Measurements from ENCODE around the gene DNAJB2.
A peak's percentile ranks its signal among the peaks of the same experiment; 100 is the strongest.

DNAJB2 gene

DNA sequence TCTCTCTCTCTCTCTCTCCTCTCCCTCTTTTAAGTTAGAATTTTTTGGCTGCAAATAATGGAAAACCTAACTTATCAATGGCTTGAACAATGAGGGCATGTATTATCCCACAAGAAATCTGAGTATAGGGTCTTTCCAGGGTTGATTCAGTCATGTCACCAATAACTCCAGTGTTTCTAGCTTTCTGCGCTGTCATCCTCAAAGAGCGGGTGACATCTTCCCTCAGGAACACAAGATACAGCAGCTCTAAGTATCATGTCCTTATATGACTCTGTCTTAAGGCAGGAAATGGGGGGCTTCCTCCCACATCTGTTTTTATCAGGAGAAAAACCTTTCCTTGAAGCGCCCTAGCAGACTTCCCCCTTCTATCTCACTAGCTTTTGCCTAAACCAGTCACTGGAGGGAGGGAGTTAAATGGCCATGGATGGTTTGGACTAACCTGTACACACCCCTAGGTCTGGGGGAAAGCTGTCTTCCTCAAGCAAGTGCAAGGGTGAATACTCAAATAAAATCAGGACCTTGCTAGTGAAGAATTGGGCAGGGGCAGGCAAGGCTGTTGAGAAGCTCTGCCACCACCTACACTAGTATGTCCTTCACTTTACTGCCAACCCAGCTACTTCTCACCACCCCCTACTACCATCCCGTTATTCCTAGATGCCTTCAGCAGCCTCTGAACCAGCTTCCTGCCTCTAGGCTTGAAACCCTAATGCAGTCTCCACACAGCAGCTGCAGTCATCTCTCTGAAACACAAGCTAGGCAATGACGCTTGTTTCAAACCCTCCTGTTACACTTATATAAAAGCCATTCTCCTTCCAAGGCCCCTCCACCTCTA is 17.9 kb upstream of the DNAJB2 start:
- DNase-seq: no peak

DNA sequence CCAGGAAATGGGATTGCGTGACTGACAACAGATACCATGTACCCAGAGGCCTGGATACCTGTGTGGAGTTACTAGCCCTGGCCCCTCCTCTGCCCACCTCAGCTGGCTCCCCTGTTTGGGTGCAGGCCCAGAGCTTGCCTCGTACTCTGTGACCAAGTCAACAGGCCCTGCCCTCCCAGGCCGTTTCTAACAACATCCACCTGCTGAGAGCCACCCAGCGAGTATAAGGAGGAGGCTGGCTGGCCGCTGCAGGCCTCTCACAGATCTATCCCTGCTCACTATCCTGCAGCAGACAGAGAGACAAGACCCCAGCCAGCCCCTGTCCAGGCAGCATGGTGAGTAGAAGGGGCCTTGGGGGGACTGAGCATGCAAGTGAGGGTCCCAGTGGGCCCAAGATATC is 12.9 kb upstream of the DNAJB2 start:
- no peak for DNase-seq

DNA sequence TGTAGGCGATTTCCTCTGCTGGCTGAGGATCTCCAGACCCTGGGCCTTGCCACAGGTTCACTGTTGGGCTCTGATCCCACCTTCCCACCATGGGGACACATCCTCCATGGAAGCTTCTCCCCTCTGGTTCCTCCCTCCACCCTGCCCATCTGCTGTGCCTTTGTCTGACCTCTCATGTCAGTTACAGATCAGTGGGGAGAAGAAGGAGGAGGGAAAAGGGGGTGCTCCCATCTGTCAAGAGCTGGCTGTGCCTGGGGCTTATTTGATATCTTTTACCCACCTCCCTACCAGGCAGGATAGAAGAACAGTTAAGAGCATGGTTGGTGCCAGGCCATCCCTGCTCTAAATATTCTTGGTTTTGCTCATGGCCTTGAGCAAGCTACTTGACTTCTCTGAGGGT is 12.3 kb upstream of the DNAJB2 start:
- DNase-seq: no peak

GRCh38 chr2:219268294-219268693 is 10.9 kb upstream of the DNAJB2 start:
- DNase-seq: no peak

DNA sequence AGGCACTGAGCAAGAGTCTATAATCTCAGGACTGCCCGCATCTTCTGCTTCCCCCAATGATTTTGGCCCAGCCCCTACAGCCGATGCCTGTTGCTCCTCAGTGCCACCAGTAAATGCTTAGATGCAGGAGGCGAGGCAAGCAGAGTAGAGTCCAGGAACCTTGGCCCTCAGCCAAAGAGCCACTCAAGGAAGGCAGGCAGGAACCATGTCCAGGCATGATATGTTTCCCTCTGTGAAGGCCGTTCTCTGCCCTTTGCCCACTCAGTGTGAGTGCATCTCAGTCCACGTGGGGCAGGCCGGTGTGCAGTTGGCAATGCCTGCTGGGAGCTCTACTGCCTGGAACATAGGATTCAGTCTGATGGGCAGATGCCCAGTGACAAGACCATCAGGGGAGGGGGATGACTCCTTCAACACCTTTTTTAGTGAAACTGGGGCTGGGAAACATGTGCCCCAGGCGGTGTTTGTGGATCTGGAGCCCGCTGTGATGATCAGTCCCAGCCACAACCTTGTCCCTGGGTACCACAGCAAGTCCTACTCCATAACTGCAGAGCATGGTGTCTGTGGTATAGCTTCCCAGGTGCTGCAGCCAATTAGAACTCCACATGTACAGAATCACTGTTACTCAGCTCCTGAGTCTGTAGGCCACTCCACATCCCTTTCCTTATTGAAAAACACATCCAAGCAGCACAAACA is 9.7 kb upstream of the DNAJB2 start:
- DNase-seq: no peak

DNA sequence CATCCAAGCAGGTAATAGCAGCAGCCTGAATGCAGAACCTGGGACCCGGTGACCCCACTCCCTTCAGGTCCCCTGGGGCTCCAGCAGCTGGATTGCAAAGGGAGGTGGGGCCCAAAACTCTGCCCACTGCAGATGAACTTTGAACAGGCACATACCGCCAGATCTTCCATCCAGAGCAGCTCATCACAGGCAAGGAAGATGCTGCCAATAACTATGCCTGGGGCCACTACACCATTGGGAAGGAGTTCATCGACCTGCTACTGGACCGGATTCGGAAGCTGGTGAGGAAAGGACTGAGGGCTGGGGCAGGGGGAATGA is 9.2 kb upstream of the DNAJB2 start:
- no peak for DNase-seq

GRCh38 chr2:219271021-219271420 is 8.1 kb upstream of the DNAJB2 start:
- no peak for DNase-seq

DNA sequence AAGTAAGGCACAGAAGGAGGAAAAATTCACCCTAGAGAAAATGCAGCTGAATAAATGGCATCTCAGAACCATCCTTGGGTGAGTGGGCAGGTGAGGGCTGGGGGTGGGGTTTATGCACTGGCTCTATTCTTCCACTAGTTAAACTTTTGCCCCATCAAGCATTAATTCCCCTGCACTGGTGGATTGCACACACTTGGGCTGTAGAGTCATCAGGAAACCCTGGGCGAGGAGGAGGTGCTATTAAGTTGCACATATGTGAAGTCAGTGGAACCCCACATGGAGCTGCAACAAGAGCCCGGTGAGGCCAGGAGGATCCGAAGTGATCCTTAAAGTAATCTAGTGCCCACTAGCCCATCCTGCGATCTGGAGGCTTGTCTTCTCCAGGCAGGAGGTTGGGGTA is 6.8 kb upstream of the DNAJB2 start:
- DNase-seq: no peak

DNA sequence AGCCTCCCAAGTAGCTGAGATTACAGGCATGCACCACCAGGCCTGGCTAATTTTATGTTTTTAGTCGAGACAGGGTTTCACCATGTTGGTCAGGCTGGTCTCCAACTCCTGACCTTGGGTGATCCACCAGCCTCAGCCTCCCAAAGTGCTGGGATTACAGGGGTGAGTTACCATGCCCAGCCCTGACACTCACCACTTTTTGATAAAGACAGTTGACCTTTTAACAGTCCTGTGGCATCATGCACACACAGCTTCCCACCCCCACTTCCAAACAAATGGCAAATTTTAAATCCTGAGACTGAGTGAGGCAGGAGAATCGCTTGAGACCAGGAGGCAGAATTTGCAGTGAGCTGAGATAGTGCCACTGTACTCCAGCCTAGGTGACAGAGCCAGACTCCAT is 6.2 kb upstream of the DNAJB2 start:
- no peak for DNase-seq

DNA sequence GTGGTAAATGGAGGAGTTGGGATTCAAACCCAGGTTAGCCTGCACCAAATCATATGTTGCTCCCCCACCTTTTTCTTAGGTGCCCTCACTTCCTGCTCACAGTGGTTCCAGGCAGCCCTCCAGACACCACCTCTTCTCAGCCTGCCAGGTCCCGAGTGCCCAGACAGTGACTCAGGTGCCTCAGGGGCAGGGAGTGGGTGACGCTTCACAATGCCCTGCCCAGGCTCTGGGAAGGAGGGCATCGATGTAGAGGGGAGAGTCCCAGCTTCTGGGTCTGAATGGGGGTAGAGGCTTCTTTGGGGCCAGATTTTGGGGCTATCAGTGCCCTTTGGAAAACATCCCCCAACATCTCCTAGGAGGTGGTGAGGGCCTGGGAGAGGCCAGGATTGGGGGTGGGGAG is 5.2 kb upstream of the DNAJB2 start:
- no peak for DNase-seq

DNA sequence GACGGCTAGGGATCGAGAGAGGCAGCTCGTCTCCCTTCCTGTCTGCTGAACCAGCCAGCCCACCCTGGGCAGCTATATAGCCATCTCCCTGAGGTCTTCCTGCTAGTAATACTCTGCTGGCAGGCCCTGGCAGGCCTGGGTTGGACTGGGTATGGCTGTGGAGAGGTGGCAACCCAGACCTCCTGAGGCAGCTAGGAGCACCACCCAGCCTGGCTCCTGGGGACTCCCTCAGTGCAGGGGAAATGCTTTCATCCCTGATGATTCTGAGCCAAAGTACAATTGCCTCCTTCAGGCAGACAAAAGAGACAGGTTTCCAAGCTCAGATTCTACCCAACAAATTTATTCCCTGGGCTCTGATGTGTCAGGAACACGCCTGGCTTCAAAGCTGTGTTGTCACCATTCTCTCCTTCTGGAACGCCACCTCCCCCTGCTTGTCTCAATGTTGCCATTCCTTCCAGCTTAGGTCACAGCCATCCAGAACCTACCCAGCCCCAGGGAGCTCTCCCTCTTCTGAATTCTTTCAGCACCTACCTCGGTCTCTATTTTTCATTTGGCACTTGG is 4.7 kb upstream of the DNAJB2 start:
- DNase-seq: no peak

DNA sequence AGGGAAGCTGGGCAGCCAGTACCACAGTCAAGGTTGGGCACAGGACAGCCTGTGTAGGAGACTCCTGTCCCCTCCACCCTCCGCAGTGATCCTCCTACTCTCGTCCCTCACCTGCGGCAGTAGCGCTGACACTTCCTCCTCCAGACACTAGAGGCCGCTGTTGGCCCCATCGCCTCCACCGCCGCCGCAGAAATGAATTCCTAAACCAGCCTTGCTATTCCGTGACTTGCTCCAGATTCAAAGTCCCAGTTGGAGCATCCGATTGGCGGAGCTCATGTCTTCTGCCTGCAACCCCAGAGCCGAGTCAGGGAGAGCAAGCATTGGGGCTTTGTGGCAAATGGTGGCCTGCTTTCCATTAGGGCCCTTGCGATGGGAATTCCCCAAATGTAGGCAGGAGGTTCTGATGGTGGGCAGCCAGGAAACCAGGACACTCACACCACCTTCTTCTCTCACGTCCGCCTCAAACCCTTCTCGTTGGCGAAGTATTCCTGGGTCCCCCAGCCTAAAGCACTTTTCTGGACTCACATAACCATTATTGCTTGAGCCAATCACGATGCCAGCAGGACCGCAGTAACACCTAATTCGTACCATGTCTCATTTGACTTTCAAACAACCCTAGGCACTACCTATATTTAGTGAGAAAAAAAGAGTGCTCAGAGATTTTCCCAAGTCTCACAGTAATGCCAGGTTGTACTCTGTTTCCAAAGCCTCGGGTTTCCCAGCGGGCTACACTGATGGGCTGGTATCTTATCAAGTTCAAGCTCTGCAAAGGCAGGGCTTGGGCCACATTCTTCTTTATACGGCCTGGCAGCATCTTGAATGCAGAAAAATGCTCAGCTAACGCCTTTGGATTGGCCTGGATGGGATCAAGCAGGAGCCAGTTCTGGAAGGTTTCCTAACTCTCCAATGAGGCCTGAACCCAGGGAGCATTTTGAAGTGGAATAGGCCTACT is 1.2 kb upstream of the DNAJB2 start:
- peak; percentile 67 for DNase-seq

DNA sequence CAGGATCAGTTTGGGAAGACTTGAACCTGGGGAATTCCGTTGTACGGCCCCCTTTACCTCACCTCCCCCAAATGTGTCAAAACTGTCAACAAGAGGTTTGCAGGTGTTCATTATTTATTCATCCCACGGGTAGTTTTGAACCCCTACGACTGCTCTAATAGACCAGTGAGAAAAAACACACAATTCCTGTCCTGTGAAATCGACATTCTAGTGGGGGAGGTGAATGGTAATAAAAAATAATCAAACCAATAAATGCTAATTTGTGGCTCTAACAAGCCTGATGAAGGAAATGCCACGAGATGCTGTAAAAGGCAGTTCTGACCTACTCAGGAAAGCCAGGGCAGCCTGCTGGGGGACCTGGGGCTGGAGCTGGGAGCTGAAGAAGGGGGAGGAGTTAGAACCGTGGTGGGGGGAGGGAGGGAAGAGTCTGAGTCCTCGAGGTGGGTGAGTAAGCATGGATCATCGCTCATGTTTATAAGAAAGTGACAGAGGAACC is 463 bp upstream of the DNAJB2 start:
- DNase-seq: no peak

- DNase-seq: no peak
Observed at GRCh38 chr2:219279916-219280516, 850 bp downstream of the DNAJB2 start.

- DNase-seq: no peak
Observed at GRCh38 chr2:219280651-219281050, 1.5 kb downstream of the DNAJB2 start.

- no peak for DNase-seq
Observed at GRCh38 chr2:219281588-219281987, 2.4 kb downstream of the DNAJB2 start.

DNA sequence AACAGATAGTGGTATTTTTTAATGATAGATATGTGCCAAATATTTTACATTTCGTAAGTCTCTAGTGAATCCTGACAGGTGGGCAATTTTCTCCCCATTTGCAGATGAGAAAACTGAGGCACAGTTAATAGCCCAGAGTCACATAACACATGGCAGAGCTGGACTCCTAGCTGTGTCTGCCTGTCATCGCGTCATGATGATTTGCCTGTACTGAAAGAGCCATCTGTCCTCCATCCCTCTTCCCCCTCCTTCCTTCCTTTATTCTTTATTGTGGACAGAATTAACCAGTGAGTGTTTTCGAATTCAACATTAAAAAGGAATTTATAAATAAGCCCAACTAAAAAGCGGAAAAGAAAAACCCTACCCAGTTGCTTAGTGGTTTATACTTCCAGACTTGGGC is 3.2 kb downstream of the DNAJB2 start:
- no peak for DNase-seq

- no peak for DNase-seq
Observed at GRCh38 chr2:219282943-219283581, 3.9 kb downstream of the DNAJB2 start.

DNA sequence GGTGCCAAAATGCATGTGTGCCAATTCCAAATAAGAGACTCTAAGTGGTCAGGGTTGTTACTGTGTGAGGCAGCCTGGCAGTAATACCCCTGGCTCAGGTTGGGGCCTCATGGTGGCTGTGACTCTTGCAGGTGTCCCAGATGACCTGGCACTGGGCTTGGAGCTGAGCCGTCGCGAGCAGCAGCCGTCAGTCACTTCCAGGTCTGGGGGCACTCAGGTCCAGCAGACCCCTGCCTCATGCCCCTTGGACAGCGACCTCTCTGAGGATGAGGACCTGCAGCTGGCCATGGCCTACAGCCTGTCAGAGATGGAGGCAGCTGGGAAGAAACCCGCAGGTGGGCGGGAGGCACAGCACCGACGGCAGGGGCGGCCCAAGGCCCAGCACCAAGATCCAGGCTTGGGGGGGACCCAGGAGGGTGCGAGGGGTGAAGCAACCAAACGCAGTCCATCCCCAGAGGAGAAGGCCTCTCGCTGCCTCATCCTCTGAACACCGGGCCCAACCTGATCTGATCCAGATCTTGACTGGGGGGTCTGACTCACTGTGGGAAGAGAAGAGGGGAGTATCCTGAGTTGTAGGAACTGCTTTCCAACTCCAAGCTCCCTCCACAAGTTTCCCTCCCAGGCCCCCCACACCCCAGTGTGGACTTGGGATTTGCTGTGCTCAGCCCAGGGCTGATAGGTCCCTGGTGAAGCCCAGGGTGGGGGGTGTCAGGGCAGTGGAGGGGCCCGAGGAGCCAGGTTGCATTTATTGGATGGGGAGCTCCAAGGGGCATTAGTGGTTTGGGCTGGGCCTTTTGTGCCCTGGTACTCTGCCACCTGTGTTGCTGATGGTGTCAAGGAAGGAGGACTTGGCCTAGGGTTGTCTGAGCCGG is 5.6 kb downstream of the DNAJB2 start:
- DNase-seq: no peak

DNA sequence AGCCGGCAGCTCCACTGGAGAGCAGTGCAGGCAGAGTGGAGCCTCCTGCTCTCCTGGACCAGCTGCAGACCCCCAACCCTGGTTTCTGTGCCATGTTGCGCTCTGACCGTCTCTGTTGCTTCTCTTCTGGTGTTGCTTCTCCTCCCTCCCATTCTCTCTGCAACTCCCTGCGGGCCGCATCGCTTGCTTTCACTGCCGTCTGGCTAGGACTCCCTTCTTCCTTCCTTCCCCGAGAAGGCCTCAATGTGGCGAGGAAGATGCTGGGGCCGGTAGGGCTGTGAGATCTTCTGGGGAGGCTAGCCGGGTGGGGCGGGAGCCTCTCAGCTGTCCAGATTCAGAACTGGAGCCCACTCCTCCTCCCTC is 6.2 kb downstream of the DNAJB2 start:
- DNase-seq: no peak

- no peak for DNase-seq
Observed at GRCh38 chr2:219285894-219286425, 6.8 kb downstream of the DNAJB2 start.
